HUDEP-2 (cell line): ENCODE data around the gene DNAJB4.
A peak's percentile ranks its signal among the peaks of the same experiment; 100 is the strongest.

Experiments used
- DNase-seq, 76 experiments: peaks; one replicate each; lab custom pipeline; 2025; ENCODE audit not compliant: unreplicated experiment in 76 of 76; lab: John Stamatoyannopoulos, UW

The DNAJB4 gene

DNA sequence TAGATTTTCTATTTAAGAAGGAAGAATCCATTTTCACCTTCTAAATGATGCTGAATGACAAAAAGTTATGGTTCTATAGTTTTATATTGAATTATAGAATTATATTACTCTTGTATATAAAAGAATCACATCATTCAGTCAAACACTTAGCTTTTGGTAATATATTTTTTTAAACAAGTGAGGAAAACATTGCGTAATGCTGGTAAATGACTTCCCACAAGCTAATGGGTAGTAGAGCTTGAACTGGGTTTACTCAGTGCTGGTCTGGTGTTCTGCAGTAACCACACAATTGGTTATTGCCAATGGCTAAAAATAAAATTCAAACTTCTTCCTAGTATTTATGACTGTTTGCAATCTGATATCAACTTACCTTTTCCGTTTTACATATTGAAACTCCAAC lies 30.4 kb downstream of the DNAJB4 start:
- DNase-seq, result no peak

- DNase-seq, result no peak
Measured at GRCh38 chr1:78036450-78036849, 31.7 kb downstream of the DNAJB4 start.

- DNase-seq, result no peak
Measured at GRCh38 chr1:78038071-78038470, 33.3 kb downstream of the DNAJB4 start.

DNA sequence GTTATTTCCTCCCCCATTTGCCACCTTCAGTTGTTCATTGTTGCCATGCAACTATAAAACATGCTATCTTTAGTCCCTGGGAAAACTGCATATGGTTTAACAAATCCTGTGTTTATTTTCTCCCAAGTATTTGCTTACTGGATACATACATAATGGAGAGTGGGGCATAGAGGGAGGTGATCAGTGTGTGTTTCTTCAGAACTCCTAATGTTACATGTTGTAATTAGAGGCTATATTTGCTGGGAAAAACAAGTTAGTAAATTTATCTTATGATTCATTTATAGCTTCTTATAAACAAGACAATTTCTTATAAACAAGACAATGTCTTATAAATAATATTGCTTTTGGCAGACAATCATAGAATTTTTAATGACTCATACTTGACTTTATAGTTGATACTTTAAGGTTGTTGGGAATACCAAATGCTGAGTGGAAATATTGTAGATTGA lies 33.8 kb downstream of the DNAJB4 start:
- no peak for DNase-seq

DNA sequence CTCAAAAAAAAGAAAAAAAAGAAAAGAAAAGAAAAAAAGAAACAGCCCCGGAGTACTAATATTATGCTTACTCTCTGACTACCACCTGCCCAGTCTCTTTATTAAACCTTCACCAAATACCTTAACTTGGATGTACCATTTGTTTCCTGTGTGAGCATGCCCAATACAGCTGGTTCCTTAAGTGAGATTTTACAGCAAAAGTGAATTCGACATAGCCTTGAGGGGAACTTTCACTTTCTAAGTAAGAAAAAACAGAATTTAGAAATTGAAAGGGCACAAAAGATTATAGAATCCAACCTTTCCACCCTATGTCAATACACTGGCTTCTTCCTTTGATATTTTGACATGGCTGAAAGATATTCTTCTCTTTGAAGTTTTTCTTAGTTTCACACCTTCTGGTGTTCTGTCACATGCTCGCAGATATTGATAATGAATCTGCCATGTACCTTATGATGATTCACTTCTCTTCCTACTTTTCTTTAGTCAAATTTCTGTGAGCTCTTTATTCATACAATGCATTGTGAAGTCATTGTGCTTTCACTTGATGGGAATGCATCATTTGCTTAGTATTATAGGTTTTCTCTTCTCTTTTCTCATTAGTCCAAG lies 35.8 kb downstream of the DNAJB4 start:
- DNase-seq, result no peak

DNA sequence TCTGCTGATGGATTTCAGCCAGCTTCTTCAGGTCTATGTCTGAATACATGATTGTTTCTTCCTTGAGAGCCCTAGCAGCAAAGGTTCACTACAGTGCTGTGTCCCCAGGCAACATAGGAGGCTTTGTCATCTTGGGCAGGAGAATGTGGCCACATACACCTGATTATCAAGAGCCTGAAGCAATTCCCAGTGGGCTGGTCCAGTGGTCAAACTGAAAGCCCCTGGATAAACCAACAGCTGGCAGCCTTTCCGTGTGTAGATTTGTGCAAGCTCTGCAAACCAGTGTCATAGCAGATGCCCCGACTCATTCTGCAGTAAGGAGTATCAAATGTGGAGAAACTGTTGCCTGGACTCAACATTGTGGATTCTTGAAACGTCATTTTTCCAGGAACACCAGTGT lies 38.7 kb downstream of the DNAJB4 start:
- no peak for DNase-seq

DNA sequence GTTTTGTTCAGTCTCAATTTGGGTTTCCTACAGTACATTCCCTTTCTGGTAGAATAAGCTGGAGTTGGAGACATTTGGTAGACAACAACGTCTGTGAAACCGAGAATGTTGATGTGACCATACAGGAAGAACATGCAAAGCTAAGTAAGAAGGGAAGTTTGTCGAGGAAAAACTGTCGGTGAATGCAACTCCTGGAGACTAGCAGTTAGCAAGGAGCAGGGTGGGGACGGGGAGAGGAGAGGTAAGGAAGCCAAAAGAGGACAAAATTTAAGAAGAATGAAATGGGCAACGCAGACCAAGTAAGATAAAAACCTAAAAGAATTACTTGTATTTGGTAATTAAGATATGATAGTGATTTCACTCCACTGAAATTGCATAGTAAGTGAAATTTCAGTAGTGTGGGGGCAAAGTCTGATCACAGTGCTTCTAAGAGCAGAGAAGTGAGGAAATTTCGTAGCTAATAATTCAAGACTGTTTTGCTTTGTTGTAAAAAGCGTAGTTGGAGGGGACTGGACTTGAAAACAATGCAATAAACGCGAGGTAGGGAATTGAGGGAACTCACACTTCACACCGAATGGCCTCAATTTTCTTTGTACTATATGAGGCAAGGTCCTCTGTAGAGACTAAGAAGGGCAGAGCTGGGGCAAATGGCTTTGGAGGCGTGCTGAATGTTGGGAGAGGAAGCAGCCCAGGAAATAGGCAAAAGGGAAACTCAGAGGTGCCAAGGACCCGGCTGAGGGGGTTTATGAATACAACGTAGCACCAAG lies 40.2 kb downstream of the DNAJB4 start:
- no peak for DNase-seq

DNA sequence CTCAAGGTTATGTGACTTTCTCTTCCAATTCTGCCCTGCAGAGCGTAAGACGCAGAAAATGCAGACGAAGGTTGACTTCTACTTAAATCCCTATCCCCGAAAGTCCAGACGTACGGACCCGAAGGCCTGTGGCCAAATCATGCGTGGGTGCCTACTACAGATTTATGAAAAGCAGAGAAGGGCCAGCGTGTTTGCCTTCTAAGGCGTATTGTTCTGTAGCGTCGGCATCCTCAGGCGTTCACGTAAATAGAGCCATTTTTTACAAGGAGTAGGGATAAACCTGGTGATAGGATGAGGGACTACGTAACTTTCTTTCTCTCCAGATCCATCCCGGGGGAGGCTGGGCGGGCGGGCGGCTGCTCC lies 40.8 kb downstream of the DNAJB4 start:
- no peak for DNase-seq

- peak in 1 of 76 experiments; percentile 15 for DNase-seq
Measured at GRCh38 chr1:78045926-78046778, 41.4 kb downstream of the DNAJB4 start, which contains the start of gene GIPC2. GIPC2 (plus strand) TSS chr1:78045966; CDS start chr1:78046095, 129 bp downstream.

GRCh38 chr1:78047106-78047505 lies 42.4 kb downstream of the DNAJB4 start:
- DNase-seq, result no peak

GRCh38 chr1:78047631-78048030 lies 42.9 kb downstream of the DNAJB4 start:
- DNase-seq, result no peak

DNA sequence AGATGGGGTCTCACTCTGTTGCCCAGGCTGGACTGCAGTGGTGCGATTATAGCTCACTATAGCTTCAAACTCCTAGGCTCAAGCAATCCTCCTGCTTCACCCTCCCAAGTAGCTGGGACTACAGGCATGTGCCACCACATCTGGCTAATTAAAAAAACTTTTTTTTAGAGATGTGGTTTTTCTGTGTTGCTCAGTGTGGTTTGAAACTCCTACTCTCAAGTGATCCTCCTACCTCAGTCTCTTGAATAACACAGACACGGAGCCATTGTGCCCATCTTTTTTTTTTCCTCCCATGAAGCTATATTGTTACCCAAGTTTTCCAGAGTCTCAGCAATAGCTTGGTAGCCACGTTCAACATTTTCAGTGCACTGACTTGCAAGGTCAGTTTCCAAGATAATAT lies 43.7 kb downstream of the DNAJB4 start:
- DNase-seq, result no peak

GRCh38 chr1:78049396-78049795 lies 44.7 kb downstream of the DNAJB4 start:
- no peak for DNase-seq

DNA sequence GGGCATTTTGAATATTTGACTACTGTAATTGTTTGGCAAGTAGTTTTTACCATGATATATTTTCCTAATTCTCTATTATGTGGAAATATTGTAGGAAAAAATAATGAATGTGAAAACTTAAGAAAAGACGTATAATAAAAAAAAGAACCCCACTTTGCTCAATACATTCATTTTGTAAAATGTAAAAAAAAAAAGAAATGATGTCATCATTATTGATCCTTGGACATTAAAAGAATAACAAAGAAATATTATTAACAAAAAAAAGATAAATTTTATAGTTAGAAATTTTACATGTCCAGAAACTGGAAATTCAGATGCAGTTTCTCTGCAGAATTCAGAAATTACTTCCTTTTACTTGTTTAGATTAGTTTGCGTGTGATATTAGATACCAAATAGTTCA lies 46.3 kb downstream of the DNAJB4 start:
- DNase-seq, result no peak

DNA sequence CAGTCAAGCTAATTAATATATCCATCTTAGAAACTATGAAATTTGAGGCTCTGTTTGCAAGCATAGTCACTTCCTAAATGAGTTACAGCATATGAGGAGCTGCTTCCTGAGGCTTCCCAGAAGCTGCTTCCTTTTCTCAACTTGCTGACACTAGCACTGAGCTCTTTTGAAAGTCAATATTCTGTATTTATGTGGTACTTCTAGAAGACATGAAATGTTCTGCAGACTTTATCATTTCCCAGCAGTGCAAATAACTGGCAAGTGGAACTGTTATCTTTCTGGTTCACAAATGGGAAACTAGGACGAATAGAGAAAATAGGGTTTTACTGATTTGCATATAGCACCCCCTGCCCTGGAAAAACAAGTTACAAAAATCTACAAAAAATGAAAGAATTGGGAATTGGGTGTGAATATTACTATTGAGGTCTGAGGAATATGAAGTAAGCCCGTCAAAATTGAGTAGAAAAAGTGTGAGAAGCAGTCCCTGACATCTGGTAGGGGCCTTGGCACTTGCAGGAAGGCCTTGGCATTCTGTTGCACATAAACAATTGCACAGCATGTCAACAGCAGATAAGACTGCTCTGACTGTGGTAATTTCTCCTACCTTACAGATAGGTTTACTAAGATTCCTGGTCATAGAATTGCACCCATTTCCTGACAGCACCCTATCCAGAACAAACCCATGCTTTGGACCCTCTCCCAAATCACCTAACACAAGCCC lies 48.1 kb downstream of the DNAJB4 start:
- DNase-seq, result peak in 46 of 76 experiments; percentile 4 to 79 (median 34)

GRCh38 chr1:78053498-78053897 lies 48.8 kb downstream of the DNAJB4 start:
- no peak for DNase-seq

- no peak for DNase-seq
Measured at GRCh38 chr1:78054559-78054958, 49.8 kb downstream of the DNAJB4 start.

DNA sequence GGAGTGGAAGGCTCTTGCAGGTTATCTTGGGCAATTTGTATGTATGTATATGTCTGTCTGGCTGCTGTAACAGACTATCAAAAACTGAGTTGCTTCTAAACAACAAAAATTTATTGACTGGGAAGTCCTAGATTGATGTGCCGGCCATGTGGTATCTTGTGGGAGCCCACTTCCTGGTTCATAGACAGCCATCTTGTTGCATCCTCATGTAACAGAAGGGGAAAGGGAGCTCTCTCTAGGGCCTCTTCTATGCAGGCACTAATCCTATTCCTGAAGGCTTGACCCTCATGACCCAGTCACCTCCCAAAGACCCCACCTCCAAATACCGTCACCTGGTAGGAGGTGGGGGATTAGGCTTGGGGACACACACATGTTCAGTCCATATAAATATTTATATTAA lies 50.2 kb downstream of the DNAJB4 start:
- DNase-seq, result no peak

DNA sequence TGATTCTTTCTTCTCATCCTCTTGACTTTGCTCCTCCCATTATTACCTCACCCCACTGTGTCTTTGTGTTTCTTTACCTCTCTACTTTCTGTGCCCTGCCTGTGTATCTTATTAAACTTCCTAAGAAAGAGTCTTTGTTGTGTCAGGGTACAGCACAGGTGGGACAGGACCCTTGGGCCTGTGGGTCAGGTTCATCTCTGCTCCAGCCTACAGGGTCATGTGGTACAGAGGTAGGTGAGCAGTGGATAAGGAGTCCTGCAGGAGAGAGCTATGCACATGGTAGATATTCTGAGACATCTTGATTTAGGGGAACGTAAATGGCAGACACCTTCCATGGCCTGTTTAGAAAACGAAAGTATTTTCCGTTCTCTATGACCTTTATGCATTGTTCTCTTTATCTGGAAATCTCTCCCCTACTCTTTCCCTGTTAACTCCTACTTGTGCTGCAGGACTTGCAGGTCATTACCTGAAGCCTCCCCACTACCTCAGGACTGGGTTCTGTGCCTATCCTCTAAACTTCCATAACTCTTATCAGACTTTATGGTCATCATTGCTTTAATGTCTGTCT lies 50.9 kb downstream of the DNAJB4 start:
- no peak for DNase-seq

- no peak for DNase-seq
Measured at GRCh38 chr1:78058670-78059069, 53.9 kb downstream of the DNAJB4 start.
